IMR-90 (cell line): ENCODE results near the gene TAGLN. TPM values are rescaled to one million over a fixed set of nuclear protein-coding genes. Genes with fewer than 3 reads are reported as not detected.

ENCODE experiments used
- ATAC-seq: fragments of 200-7000 bp; cut with Tn5 transposase; 2 replicates; pipeline ENCODE4 v1.9.1; 2020; ENCODE audit warnings: low read depth, mild to moderate bottlenecking, moderate library complexity
- BruUV-seq: library from RNA; stranded (reverse); fragments of 400-500 nt; replicated peaks from 2 replicates; lab custom pipeline; 2021; lab: Mats Ljungman, UMichigan
- CTCF ChIA-PET: fragments of 300-600 bp; formaldehyde crosslinking; extraction: SDS; loops from one replicate; lab custom pipeline; 2021; ENCODE audit warnings: antibody characterized with exemption; lab: Yijun Ruan, JAX
- POLR2A ChIA-PET: fragments of 300-600 bp; sonication (Branson Sonifier 250); formaldehyde crosslinking; loops from one replicate; lab custom pipeline; 2022; ENCODE audit warnings: antibody characterized with exemption; ENCODE audit not compliant: unreplicated experiment; lab: Charles Lee
- DNase-seq: peaks from one replicate; pipeline ENCODE4 v3.0.0; 2013
- H2AFZ ChIP-seq: replicated peaks from 2 replicates; pipeline ENCODE3; 2013; ENCODE audit warnings: low read length, mild to moderate bottlenecking; ENCODE audit not compliant: poor library complexity
- H2AK5ac ChIP-seq: 2 replicates; pipeline ENCODE4 v1.6.1; 2013; ENCODE audit warnings: low read depth, low read length, inconsistent platforms
- H2AK9ac ChIP-seq: replicated peaks from 2 replicates; pipeline ENCODE3; 2013; ENCODE audit warnings: mild to moderate bottlenecking, low read depth, low read length, moderate library complexity; ENCODE audit not compliant: poor library complexity
- H2BK120ac ChIP-seq: 2 replicates; pipeline ENCODE4 v1.6.1; 2013; ENCODE audit warnings: low read depth, low read length, inconsistent platforms
- H2BK15ac ChIP-seq: 3 replicates; pipeline ENCODE4 v1.6.1; 2013; ENCODE audit warnings: low read depth, low read length, inconsistent platforms
- H2BK20ac ChIP-seq: 2 replicates; pipeline ENCODE4 v1.6.1; 2013; ENCODE audit warnings: low read depth, mild to moderate bottlenecking, inconsistent platforms, low read length, moderate library complexity
- H2BK5ac ChIP-seq: 2 replicates; pipeline ENCODE4 v1.6.1; 2013; ENCODE audit warnings: mild to moderate bottlenecking, low read depth, low read length, inconsistent platforms; ENCODE audit not compliant: poor library complexity, severe bottlenecking
- H3K14ac ChIP-seq: replicated peaks from 2 replicates; pipeline ENCODE4 v1.6.1; 2013; ENCODE audit warnings: low read depth, low read length, inconsistent platforms
- H3K18ac ChIP-seq: 2 replicates; pipeline ENCODE4 v1.6.1; 2013; ENCODE audit warnings: low read depth, low read length, control low read depth
- H3K23ac ChIP-seq: 2 replicates; pipeline ENCODE4 v1.6.1; 2013; ENCODE audit warnings: low read depth, low read length, inconsistent platforms
- H3K27ac ChIP-seq: 2 replicates; pipeline ENCODE4 v1.5.1; 2013; ENCODE audit warnings: mild to moderate bottlenecking, control low read depth, low read length; ENCODE audit not compliant: insufficient read depth
- H3K27me3 ChIP-seq: 2 replicates; pipeline ENCODE4 v1.6.1; 2013; ENCODE audit warnings: low read length; ENCODE audit not compliant: control insufficient read depth, insufficient read depth
- H3K36me3 ChIP-seq: 2 replicates; pipeline ENCODE4 v1.6.1; 2013; ENCODE audit warnings: low read length, mixed read lengths; ENCODE audit not compliant: control insufficient read depth, insufficient read depth
- H3K4ac ChIP-seq: 2 replicates; pipeline ENCODE4 v1.6.1; 2013; ENCODE audit warnings: low read depth, low read length, inconsistent platforms
- H3K4me1 ChIP-seq: 2 replicates; pipeline ENCODE4 v1.6.1; 2013; ENCODE audit warnings: low read length, mixed read lengths; ENCODE audit not compliant: control insufficient read depth, insufficient read depth
- H3K4me2 ChIP-seq: 2 replicates; pipeline ENCODE4 v1.6.1; 2013; ENCODE audit warnings: low read depth, mild to moderate bottlenecking, control low read depth, low read length, moderate library complexity
- H3K4me3 ChIP-seq: 2 replicates; pipeline ENCODE4 v1.5.1; 2013; ENCODE audit warnings: low read depth, mild to moderate bottlenecking, control low read depth, low read length, moderate library complexity; ENCODE audit not compliant: insufficient read depth
- H3K56ac ChIP-seq: 2 replicates; pipeline ENCODE4 v1.6.1; 2013; ENCODE audit warnings: low read length, inconsistent platforms; ENCODE audit not compliant: insufficient read depth; ENCODE audit errors: extremely low read depth
- H3K79me1 ChIP-seq, 2 experiments: 2 replicates each; pipeline ENCODE4 v1.6.1; 2013; ENCODE audit warnings: low read length in 2 of 2, inconsistent platforms in 1 of 2, low read depth in 1 of 2
- H3K9ac ChIP-seq: 2 replicates; pipeline ENCODE4 v1.6.1; 2013; ENCODE audit warnings: low read depth, low read length, control low read depth
- H3K9me1 ChIP-seq: 2 replicates; pipeline ENCODE4 v1.6.1; 2013; ENCODE audit warnings: low read length, inconsistent platforms; ENCODE audit not compliant: insufficient read depth
- H3K9me3 ChIP-seq: 2 replicates; pipeline ENCODE4 v1.6.1; 2013; ENCODE audit warnings: low read length; ENCODE audit not compliant: control insufficient read depth, insufficient read depth
- H4K20me1 ChIP-seq: 2 replicates; pipeline ENCODE4 v1.6.1; 2013; ENCODE audit warnings: low read length, inconsistent platforms; ENCODE audit not compliant: insufficient read depth
- H4K5ac ChIP-seq: 2 replicates; pipeline ENCODE4 v1.6.1; 2013; ENCODE audit warnings: mild to moderate bottlenecking, low read depth, low read length, control low read depth
- H4K8ac ChIP-seq, 2 experiments: 2 replicates each; pipeline ENCODE4 v1.6.1; 2013; ENCODE audit warnings: low read depth in 2 of 2, low read length in 2 of 2, control low read depth in 1 of 2, inconsistent platforms in 1 of 2
- H4K91ac ChIP-seq: 2 replicates; pipeline ENCODE4 v1.6.1; 2013; ENCODE audit warnings: low read depth, low read length, inconsistent platforms; ENCODE audit not compliant: insufficient read depth
- BHLHE40 ChIP-seq: fragments of 150-350 bp; IDR thresholded peaks from 2 replicates; pipeline ENCODE4 v1.6.1; 2016; ENCODE audit warnings: mild to moderate bottlenecking, low read depth, low read length
- CEBPB ChIP-seq: IDR thresholded peaks from 2 replicates; pipeline ENCODE4 v1.6.1; 2012; ENCODE audit warnings: low read depth, low read length, improper control_type of control experiment
- CHD1 ChIP-seq: IDR thresholded peaks from 2 replicates; pipeline ENCODE4 v1.6.1; 2012; ENCODE audit warnings: low read depth, low read length, improper control_type of control experiment
- FOS ChIP-seq: fragments of 150-350 bp; IDR thresholded peaks from 2 replicates; pipeline ENCODE4 v1.6.1; 2016; ENCODE audit warnings: low read depth, low read length
- MAFK ChIP-seq: IDR thresholded peaks from 2 replicates; pipeline ENCODE4 v1.6.1; 2012; ENCODE audit warnings: low read depth, low read length, improper control_type of control experiment
- MAZ ChIP-seq: IDR thresholded peaks from 2 replicates; pipeline ENCODE4 v1.6.1; 2012; ENCODE audit warnings: low read depth, mild to moderate bottlenecking, low read length, improper control_type of control experiment, moderate library complexity, borderline replicate concordance
- MXI1 ChIP-seq: IDR thresholded peaks from 2 replicates; pipeline ENCODE4 v1.6.1; 2012; ENCODE audit warnings: low read depth, mild to moderate bottlenecking, low read length, moderate library complexity, borderline replicate concordance
- NFE2L2 ChIP-seq: fragments of 150-350 bp; IDR thresholded peaks from 2 replicates; pipeline ENCODE4 v1.6.1; 2016; ENCODE audit warnings: low read depth, mild to moderate bottlenecking, low read length
- POLR2A ChIP-seq: IDR thresholded peaks from 2 replicates; pipeline ENCODE4 v1.6.1; 2012; ENCODE audit warnings: mild to moderate bottlenecking, low read depth, low read length
- RAD21 ChIP-seq: IDR thresholded peaks from 2 replicates; pipeline ENCODE4 v1.6.1; 2012; ENCODE audit warnings: low read length, improper control_type of control experiment
- RCOR1 ChIP-seq: IDR thresholded peaks from 2 replicates; pipeline ENCODE4 v1.6.1; 2012; ENCODE audit warnings: mild to moderate bottlenecking, low read length, improper control_type of control experiment; ENCODE audit not compliant: insufficient replicate concordance
- RFX5 ChIP-seq: IDR thresholded peaks from 2 replicates; pipeline ENCODE4 v1.8.0; 2012; ENCODE audit warnings: low read depth, mild to moderate bottlenecking, low read length, moderate library complexity
- SMC3 ChIP-seq: fragments of 150-350 bp; IDR thresholded peaks from 2 replicates; pipeline ENCODE4 v1.6.1; 2016; ENCODE audit warnings: low read depth, mild to moderate bottlenecking, antibody characterized with exemption, low read length, moderate library complexity
- WGBS, 2 experiments: methylation state at CpG; one replicate each; pipeline versions ENCODE4 v1.1.5 to v1.1.7; 2013; ENCODE audit warnings: missing lambda C conversion rate in 2 of 2; ENCODE audit not compliant: insufficient read length in 1 of 2; ENCODE audit errors: extremely low coverage in 2 of 2; 5-methylcytosine and 5-hydroxymethylcytosine counted together
- dilution Hi-C: fragments of 300-500 bp; cut with HindIII; formaldehyde crosslinking; loops from one replicate; pipeline ENCODE4 v1.14.3; 2018; ENCODE audit warnings: low sequenced_read_pairs; ENCODE audit not compliant: unreplicated experiment
- in situ Hi-C: fragments of 300-500 bp; cut with MboI; formaldehyde crosslinking; loops from 3 replicates; pipeline ENCODE4 v1.14.3; 2019; ENCODE audit warnings: low sequenced_read_pairs, inconsistent platforms, mixed read lengths
- intact Hi-C: fragments of 100-400 bp; cut with micrococcal nuclease; formaldehyde crosslinking; loops from 2 replicates; pipeline ENCODE4 v1.10.0; 2022
- polyA plus RNA-seq, 3 experiments: library from polyadenylated mRNA; depleted of rRNA; stranded (reverse); fragments of >200 nt; gene quantifications; 2 replicates each; pipeline ENCODE4 v1.2.3, GENCODE V29; 2012; ENCODE audit warnings: low replicate concordance in 1 of 3
- total RNA-seq: library from RNA; depleted of rRNA; stranded (reverse); fragments of >200 nt; gene quantifications from 2 replicates; pipeline ENCODE4 v1.2.3, GENCODE V29; 2012
- TF ChIP-seq, protein P1 (sequence below): fragments of 150-350 bp; IDR thresholded peaks from 2 replicates; pipeline ENCODE4 v1.6.1; 2017; ENCODE audit warnings: mild to moderate bottlenecking, antibody characterized with exemption, low read length, low read depth
- TF ChIP-seq, protein P2 (sequence below): fragments of 150-350 bp; IDR thresholded peaks from 2 replicates; pipeline ENCODE4 v1.6.1; 2016; ENCODE audit warnings: low read depth, mild to moderate bottlenecking, low read length, moderate library complexity, borderline replicate concordance

Gene TAGLN
- total and polyA plus RNA-seq, 2 of the 4 experiments (the other 2 are of a cell fraction), result 2,558 to 3,760 TPM

DNA sequence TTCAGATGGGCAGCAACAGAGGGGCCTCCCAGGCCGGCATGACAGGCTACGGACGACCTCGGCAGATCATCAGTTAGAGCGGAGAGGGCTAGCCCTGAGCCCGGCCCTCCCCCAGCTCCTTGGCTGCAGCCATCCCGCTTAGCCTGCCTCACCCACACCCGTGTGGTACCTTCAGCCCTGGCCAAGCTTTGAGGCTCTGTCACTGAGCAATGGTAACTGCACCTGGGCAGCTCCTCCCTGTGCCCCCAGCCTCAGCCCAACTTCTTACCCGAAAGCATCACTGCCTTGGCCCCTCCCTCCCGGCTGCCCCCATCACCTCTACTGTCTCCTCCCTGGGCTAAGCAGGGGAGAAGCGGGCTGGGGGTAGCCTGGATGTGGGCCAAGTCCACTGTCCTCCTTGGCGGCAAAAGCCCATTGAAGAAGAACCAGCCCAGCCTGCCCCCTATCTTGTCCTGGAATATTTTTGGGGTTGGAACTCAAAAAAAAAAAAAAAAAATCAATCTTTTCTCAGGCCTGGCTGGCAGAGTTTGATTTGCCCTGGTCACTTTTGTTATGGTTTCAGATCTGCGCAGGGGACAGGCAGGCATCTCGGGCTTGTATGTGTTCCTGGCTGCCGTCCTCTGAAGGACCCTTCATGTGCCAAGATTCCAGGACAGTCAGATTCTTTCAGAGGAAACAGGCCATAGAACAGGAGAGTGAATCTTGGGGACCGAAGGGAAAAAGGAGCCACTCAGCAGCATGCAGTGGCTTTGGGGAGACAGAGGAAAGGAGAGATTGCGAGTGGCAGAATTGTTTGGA is 5.3 kb downstream of the TAGLN start:
- 0 out of 2 replicates have a peak overlapping the region, but pooled peaks have one; percentile 12 for H2AK5ac ChIP-seq
- in situ Hi-C loops (no loop called here), intact Hi-C loops (no loop called here), dilution Hi-C loops (no loop called here)
- peak overlapping the region; percentile 40; the same call in 1 of the 2 replicates for H3K23ac ChIP-seq
- no peak overlapping the region for H2BK20ac ChIP-seq
- no peak overlapping the region for H4K5ac ChIP-seq
- H3K4me2 ChIP-seq, result no peak overlapping the region
- H2BK15ac ChIP-seq, result no peak overlapping the region
- H3K9me3 ChIP-seq, result no peaks in the 10 kb centered on the region
- CTCF ChIA-PET, result no interaction called here
- no peak for ATAC-seq
- H3K4ac ChIP-seq, result no peak overlapping the region; the same call in 1 of the 2 replicates
- H3K4me3 ChIP-seq, result no peak overlapping the region
- H2BK120ac ChIP-seq, result no peak overlapping the region
- 62% methylated on average over 7 of the region's 17 CpGs; no CpG with 5 or more reads in 1 of the 2 experiments for WGBS, 2 experiments
- H4K91ac ChIP-seq, result no peak overlapping the region
- H3K9me1 ChIP-seq, result peaks cover 19% of the 10 kb centered on the region
- H3K14ac ChIP-seq, result no peak overlapping the region
- H3K56ac ChIP-seq, result no peak overlapping the region
- H3K27me3 ChIP-seq, result no peaks in the 10 kb centered on the region
- peaks cover 45% of the 10 kb centered on the region for H3K36me3 ChIP-seq
- H3K9ac ChIP-seq, result peak overlapping the region; percentile 29; the same call in 1 of the 2 replicates
- peak overlapping the region; percentile 33; the same call in 1 of the 2 replicates for H3K27ac ChIP-seq
- peaks cover 58% of the 10 kb centered on the region for H4K20me1 ChIP-seq
- H3K4me1 ChIP-seq, result peaks cover 34% of the 10 kb centered on the region
- no peak overlapping the region for H2BK5ac ChIP-seq
- H4K8ac ChIP-seq, result peak overlapping the region in 1 of 2 experiments; percentile 30; a peak in 1 of 4 replicates
- no peak overlapping the region for H3K18ac ChIP-seq
- peaks cover 20 to 49% of the 10 kb centered on the region in 2 experiments for H3K79me1 ChIP-seq
- no peak overlapping the region for H2AFZ ChIP-seq
- DNase-seq, result no peak
- H2AK9ac ChIP-seq, result no peak overlapping the region
- POLR2A ChIA-PET, result interaction anchor here (0.6 kb wide), 1 partner anchor 24 kb away, joined by 3 read pairs; no protein-coding TSS in a partner anchor
- TSS peak; percentile 78 for BruUV-seq
- TF ChIP-seq NFE2L2 (no peak), SMC3 (no peak), RAD21 (no peak), MAFK (no peak), MAZ (no peak), CHD1 (no peak), FOS (no peak), RFX5 (no peak), MXI1 (no peak), RCOR1 (no peak), POLR2A (no peak), CEBPB (no peak), BHLHE40 (no peak)
- TF ChIP-seq, protein P1, sequence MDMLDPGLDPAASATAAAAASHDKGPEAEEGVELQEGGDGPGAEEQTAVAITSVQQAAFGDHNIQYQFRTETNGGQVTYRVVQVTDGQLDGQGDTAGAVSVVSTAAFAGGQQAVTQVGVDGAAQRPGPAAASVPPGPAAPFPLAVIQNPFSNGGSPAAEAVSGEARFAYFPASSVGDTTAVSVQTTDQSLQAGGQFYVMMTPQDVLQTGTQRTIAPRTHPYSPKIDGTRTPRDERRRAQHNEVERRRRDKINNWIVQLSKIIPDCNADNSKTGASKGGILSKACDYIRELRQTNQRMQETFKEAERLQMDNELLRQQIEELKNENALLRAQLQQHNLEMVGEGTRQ, result no peak
- TF ChIP-seq, protein P2, sequence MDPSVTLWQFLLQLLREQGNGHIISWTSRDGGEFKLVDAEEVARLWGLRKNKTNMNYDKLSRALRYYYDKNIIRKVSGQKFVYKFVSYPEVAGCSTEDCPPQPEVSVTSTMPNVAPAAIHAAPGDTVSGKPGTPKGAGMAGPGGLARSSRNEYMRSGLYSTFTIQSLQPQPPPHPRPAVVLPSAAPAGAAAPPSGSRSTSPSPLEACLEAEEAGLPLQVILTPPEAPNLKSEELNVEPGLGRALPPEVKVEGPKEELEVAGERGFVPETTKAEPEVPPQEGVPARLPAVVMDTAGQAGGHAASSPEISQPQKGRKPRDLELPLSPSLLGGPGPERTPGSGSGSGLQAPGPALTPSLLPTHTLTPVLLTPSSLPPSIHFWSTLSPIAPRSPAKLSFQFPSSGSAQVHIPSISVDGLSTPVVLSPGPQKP, result no peak
